Measurements from ENCODE around the gene CLSTN1.
"Not testable (repeated sequence)": the region's sequence is repeated elsewhere in the genome, so short reads cannot be mapped to it uniquely, and the experiment has no call there.

CLSTN1 gene

DNA sequence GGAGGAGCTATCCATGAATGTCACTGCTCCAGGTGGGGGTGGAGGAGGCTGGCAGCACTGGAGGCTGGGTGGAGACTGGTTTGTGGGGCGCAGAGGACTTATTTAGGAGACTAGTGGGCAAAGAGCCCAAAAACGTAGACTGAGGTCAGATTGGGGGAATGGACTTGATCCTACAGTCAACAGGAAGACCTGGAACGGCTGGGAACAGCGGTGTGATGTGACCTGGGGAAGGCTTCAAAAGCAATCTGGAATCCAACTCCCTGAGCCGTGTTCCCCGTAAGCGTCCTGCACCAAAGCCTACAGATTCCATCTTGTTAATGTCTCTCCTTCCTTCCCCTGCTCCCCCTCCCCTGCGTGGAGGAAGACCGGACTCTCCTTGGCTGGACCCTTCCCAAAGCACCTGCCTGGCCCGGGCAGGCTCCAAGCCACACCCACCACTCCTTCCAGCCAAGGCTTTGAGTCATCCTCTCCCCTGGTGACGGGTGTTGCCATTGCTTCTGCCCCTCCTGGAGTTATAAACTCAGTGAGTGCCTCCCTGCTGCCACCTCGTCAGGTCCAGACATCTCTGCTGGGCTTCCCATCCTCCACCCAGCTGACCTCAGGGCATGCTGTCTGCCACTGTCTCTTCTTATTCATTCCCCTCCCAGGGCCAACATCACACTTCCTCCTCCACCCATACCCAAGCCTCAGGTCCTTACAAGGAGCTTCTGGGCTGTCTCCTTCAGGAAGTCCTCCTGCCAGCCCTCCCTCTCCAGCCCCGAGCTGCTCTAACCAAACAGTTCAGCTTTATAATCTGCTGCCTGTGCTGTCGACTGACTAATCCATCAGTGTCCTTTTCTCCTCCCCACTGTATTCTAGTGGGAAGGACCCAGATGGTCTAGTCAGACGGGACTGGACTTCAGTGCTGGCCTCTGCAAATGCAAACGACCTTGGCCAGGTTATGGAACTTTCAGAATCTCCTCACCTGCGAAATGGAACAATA lies 1.6 kb upstream of the CLSTN1 start:
- no peak for DNase-seq

DNA sequence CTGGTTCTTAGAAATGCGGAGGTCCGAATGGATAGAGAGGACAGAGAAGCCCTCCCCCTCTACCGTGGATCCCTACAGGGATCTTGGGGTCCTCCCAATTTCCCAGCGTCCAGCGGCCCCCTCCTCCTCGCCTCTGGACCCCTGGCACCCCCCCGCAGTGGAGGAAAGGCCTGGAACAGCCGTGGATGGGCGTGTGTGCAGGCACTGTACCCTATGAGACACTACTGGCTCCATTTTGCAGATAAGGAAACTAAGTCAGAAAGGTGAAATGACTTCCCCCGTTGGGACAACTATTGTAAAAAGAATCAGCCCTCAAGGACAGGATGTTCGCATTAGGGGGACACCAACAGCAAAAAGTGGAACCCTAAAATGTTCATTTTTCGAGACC lies 931 bp upstream of the CLSTN1 start:
- no peak for DNase-seq

DNA sequence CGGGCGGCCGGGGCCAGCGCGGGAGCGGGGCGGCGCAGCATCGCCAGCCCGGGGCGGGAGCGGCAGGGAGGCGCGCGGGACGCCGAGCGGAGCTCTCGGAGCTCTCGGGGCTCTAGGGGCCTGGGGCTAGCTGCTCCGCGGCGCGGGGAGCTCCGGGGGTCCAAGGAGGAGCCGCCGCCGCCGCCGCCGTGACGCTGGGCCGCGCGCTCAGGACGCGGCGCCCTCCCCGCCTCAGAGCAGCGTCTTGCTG lies 147 bp downstream of the CLSTN1 start:
- no peak for DNase-seq

DNA sequence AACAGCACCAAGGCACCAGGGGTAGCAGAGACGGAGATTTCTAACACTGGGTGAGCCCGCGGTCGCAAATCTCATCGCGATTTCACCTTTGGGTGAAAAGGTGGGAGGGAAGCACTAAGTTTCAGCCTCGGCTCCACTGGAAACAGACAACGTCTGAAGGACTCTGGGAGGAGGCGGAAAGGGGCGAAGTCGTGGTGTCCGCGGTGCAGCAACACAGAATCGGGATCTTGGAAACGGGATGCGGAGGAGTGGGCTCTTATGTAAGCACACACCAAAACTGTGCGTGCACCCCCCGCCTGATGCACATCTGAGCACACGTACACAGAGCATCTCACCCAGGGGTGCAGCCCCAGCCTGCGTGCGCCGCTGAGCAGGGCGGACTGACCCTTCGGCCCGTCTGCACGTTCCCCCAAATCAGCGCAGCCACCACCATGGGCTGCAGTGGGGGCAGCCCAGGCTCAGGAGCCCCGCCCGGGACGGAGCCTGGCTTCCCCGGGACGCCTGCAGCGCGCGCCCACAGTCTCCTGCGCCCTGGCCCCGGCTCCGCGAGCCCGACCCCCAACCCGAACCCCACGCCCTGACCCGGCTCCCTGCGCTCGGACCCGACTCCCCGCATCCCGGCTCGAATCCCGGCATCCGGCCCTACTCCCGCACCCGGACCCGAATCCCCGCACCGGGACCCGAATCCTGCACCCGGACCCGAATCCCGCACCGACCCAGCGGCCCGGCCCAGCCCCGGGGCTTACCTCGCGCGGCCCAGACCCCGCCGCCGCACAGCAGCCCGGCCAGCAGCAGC lies 670 bp downstream of the CLSTN1 start:
- no peak for DNase-seq

DNA sequence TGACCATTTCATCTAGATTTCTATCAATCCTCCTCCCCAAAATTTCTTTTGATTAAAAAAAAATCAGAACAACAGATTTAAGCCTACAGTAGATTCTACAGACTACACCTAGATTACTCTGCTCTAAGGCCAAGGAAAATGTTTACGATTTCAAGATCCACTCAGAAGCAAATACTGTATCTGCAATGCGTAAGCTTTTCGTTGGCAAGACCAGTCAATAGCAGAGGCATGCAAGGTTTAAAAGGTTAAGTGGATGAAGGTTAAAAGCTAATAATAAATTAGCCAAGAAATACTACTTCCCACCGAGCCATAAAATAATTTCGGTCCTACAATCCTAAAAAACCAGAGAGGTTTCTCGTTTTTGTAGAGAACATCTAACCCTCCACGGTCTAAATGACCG lies 1.3 kb downstream of the CLSTN1 start:
- DNase-seq, result no peak

DNA sequence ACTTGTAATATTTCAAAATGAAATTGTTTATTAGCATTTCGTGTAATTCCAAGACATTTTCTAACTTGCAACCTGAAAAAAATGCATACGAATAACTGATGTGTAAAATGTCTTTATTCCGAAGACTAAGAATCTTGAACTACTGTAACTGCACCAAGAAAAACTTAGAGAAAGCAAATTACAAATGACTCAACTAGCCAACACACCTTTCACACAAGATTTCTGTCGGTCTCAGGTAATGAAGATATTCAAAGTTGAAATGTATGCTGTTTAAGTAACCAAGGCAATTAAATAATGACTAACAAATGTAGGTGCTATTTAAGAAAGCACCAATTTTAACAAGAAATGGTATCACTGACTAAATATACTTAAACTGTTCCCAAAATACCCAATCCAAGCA lies 2.1 kb downstream of the CLSTN1 start:
- DNase-seq, result no peak

DNA sequence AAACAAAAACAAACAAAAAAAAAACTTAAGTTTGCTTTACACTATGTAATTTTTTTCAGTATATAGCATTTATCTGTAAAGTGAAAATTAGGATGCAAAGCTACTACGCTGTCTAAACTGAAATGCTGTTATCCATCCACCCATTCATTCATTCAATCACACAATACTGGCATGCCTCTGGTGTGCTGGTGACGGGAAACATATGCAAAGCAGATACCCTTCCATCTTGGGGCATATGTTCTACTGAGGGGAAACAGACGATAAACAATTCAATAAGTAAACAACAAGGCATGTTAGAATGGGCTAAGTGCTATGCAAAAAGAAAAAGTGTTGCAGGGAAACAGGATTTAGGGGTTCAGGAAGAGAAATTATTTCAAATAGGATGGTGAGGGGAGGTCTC lies 3.2 kb downstream of the CLSTN1 start:
- DNase-seq, result no peak

DNA sequence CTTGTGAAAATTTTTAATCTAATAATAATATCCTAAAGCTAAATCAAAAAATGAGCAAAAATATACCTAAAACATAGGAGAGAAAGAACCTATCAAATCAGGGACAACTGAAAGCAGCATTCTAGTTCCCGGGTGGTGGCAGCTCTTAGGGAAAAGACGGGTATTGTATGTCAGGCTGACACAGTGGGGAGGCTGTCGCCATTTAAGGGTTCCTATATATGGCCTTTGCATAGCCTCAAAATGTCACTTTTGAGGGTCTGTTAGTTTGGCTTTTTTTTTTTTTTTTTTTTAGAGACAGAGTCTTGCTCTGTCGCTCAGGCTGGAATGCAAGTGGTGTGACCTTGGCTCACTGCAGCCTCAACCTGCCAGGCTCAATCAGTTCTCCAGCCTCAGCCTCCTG lies 6.0 kb downstream of the CLSTN1 start:
- no peak for DNase-seq

DNA sequence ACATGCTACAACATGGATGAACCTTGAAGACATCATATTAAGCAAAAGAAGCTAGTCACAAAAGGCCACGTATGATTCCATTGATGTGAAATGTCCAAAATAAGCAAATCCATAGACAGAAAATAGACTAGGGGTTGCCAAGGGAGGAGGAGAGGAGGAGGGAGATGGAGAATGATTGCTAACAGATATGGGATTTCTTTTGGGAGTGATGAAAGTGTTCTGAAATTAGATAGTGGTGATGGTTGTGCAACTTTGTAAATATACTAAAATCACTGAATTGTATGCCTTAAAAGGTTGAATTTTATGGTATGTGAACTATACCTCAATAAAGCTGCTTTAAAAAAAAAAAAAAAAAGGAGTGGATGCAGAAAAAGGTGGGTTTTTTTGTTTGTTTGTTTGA lies 7.6 kb downstream of the CLSTN1 start:
- DNase-seq, result no peak

DNA sequence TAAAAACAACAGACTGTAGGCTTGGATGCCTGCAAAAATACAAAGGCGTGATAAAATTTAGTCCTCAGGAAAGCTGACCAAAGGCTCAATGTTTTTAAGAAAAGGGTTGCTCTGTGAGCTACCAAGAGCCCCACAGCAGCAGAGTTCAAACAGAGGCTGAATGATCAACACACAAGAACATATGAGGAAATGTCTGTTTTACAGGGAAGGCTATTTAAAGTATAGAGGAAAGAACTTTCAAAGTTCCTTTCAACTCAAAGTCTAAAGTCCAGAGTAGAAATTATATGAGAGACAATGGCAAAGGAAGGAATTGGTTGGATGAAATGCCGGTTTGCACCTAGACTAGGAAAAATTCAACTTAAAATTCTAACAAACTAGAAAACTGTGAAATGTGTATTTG lies 8.6 kb downstream of the CLSTN1 start:
- DNase-seq, result no peak

DNA sequence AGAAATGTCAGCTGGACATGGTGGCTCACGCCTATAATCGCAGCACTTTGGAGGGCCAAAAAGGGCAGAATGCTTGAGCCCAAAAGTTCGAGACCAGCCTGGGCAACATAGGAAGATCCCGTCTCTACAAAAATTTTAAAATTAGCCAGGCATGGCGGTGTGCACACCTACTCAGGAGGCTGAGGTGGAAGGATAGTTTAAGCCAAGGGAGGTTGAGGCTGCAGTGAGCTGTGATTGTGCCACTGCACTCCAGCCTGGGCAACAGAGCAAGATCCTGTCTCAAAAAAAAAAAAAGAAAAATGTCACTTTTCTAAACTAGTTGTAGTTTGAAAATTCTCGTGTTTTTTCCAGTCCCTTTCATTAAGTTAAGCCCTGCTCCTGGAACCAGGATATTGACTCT lies 9.1 kb downstream of the CLSTN1 start:
- no peak for DNase-seq

DNA sequence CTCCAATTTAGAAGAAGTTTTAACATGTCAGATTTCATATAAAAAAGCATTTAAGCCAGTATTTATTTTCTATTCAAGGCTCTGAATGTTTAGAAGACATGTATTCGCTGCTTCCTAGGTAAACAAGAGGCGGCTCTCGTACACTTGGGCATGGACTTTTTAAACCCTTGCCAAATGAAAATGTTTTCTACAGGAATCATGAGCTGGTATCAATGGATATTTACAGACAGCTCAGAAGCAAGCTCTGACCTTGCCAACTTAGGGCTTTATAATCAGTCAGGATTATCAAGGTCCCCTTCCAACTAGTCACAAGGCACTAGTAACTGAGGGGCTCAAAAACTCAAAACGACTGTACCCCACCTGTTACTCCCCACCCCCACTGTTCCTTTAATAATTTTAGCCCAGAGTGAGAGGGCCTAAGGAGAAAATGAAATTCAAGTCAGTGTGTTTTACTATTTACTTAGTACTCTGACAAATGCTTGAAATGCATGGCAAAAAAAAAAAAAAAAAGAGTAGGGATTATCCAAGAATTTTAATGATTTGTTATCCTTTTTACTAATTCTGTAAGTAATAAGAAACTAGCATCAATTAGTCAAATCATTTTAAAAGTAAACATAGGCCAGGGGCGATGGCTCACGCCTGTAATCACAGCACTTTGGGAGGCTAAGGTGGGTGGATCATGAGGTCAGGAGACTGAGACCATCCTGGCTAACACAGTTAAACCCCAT lies 12.4 kb downstream of the CLSTN1 start:
- DNase-seq, result no peak

DNA sequence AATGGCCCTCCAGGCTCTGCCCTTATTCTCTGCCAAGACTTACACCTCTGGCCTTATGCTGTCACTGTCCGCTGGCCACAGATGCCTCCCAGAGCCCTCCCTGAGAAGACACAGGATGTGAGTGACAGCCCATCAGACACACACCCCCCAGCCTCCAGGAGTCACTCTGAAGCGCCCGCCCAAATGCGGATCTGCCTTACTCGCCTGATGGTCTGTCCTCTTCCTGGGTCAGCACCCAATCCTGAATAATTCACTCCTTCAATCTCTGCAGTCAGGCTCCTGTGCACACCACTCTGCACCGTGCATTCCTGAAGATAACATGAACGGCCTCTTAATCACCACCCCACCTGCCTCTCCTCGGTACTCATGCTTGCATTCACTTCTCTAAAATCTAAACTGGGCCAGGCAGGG lies 14.7 kb downstream of the CLSTN1 start:
- DNase-seq, result no peak

DNA sequence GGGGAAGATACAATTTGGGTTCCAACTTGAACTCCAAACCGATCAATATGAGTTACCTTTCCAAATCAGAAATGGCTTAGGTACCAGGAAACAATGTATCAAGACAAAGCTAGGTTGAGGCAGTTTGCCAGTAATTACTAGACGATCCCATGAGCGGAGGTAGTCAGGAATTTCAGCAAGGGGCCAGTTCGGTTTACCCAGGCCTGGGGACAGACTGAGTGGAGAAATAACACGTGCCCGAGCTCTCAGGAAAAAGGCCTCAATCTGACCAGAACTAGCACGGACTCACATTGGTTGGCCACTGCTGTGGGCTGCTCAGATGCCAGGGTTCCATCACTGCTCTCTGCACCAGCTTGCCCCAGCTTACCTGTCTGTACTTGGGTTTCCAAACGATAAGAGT lies 15.3 kb downstream of the CLSTN1 start:
- no peak for DNase-seq

DNA sequence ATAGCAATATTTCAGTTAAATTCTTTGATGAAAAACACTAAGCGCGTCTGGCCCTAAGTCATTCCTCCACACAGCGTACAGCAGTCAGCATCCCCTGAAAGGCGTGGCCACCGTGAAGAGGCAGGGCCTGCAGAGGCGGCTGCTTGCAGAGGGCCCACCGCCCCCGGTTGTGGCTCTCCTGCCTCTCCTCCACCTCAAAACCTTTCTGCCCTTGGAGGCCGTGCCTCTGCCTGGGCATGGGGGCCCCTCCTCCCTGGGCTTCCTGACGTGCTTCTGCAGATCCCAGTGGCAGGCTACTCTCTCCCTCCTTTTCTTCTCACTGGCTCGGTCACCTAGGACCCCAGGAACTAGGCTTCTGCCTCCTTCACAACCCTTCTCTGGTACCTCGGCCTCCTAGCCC lies 16.2 kb downstream of the CLSTN1 start:
- no peak for DNase-seq

DNA sequence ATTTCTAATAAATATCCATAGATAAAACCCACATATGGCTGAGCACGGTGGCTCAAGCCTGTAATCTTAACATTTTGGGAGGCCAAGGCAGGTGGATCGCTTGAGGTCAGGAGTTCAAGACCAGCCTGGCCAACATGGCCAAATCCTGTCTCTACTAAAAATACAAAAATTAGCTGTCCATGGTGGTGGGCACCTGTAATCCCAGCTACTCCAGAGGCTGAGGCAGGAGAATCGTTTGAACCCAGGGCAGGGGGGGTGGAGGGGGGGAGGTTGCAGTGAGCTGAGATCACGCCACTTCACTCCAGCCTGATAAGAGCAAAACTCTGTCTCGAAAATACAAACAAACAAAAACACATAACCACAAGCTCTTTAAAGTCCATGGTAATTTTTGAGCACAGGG lies 17.8 kb downstream of the CLSTN1 start:
- DNase-seq, result not testable (repeated sequence)

DNA sequence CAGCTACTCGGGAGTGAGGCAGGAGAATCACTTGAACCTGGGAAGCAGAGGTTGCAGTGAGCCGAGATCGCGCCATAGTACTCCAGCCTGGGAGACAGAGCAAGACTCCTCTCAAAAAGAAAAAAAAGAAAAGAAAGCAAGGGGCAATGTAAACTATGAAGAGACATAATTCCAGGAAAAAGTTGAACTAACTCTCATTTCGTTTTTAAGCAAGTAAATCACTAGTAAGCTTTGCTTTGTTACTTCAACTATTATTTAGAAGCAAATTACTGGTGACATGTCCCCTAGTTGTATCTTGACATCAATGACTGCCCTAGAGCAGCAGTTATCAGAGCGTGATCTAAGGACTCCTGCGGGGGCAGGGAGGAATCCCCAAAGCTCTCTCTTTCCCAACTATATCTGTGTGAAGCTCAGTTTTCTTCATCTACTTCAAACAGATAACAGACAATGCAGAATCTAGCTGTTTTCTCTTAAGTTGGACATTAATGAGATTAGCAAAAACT lies 18.7 kb downstream of the CLSTN1 start:
- DNase-seq, result no peak

DNA sequence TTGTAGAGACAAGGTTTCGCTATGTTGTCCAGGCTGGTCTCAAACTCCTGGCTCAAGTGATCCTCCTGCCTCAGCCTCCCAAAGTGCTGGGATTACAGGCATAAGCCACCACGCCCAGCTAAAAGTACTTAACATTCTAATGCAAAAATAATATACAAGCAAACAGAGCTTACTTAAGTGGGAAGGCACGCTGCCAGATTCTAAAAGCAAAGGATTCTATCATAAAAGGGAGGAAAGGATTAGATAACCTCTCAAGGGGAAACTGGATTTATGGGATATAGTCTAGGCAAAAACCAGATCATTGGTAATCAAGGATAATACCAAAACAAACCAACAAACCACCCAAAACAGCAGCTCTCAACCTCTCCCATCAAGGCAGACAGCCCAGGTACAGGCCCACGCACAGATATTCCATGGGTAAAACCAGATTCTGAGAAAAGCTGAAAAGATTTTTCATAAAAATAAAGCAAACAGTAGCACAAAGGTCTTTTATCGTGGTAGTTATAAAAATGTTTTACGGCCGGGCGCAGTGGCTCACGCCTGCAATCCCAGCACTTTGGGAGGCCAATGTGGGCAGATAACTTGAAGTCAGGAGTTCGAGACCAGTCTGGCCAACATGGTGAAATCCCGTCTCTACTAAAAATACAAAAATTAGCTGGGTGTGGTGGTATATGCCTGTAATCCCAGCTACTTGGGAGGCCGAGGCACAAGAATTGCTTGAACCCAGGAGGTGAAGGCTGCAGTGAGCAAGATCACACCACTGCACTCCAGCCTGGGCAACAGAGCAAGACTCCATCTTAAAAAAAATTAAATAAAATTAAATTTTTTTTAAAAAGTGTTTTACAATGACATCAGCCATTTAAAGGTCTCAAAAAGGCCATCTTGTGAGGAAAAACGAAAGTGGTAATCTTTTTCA lies 20.5 kb downstream of the CLSTN1 start:
- not testable (repeated sequence) for DNase-seq

DNA sequence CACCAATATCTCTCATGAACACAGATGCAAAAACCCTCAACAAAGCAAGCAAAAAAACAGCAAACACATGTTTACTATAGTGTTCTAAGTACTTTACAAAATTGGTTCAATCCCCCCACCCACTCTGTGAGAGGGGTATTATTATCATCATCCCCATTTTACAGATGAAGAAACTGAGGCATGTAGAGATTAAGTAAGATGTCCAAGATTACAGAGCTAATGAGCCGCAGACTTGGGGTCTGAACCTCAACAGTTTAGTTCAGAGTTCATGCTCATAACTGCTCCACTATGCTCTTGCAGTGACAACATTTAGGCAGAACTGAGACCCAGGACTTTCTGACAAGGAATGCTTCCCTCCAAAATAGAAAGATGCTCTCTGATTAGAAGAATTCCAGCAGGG lies 21.9 kb downstream of the CLSTN1 start:
- DNase-seq, result no peak

DNA sequence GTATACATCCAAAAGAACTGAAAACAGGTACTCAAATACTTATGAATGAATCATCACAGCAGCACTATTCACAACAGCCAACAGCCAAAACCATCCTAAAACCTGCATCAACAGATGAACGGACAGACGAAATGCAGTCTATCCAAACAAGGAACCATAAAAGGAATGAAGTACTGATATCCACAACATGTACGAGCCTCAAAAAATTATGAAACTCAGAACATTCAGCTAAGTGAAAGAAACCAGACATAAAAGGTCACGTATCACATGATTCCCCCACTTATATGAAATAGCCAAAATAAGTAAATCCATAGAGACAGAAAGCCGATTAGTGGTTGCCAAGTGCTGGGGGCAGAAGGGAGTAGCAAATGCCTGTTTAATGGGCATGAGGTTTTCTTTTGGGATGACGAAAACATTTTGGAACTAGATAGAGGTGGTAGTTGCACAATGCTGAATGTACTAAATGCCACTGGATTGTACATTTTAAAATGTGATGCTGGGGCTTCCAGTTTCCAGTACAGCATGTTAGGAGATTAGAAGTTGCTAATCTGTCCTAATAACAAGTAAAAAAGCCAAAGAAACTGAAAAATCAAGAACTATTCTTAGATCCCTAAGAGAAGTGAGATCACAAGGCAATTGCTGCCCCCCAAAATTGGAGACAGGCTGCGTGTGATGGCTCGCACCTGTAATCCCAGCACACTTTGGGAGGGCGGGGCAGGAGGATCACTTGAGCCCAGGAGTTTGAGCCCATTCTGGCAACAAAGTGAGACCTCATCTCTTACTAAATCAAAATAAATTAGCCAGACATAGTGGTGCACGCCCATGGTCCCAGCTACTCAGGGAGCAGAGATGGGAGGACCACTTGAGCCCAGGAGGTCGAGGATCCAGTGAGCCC lies 25.3 kb downstream of the CLSTN1 start:
- no peak for DNase-seq

DNA sequence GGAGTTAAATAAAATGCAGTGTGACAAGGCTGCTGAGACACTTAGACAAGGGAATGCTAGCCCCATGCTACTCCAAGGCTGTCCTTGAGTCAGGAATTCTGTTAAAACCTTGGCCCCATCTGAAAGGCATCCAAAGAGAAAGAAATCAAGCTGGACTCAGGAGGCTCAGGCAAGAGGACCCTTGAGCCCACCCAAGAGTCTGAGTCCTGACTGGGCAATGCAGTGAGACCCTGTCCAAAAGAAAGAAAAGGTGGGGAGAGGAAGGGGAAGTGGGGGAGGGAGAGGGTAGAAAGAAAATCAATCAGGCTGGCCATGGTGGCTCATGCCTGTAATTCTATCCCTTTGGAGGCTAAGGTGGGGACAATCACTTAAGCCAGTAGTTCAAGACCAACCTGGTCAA lies 26.7 kb downstream of the CLSTN1 start:
- DNase-seq, result no peak

All from NCI-H187 treated with DMSO at 0.1 percent for 48 hours (cell line).